ENCODE measurements around the gene TECPR2.

- TF ChIP-seq POLR2A (IDR thresholded peaks at IDR 0.05; ENCODE audit: low read length) (no peak), GATA1 (IDR thresholded peaks at IDR 0.05; ENCODE audit: low read depth, low read length) (no peak)
Observed at GRCh38 chr14:102356280-102356679, 6.5 kb upstream of the TECPR2 start.

Measured in erythroblast (primary cell).